ENCODE results near the gene FOXS1. TPM values are rescaled to one million over a fixed set of nuclear protein-coding genes. Genes with fewer than 3 reads are reported as not detected.
A peak's percentile ranks its signal among the peaks of the same experiment; 100 is the strongest.
"Not testable (repeated sequence)": the region's sequence is repeated elsewhere in the genome, so short reads cannot be mapped to it uniquely, and the experiment has no call there.

FOXS1 gene
- polyA plus RNA-seq, 4 donors = 1.0 to 1.2 TPM; not detected in 2

GRCh38 chr20:31818376-31818908 is 27.0 kb downstream of the FOXS1 start:
- Histone ChIP-seq H3K27ac (ENCODE audit: low read depth in 1 of 3, low read length in 2 of 3) (no peak overlapping the region), H3K36me3 (ENCODE audit: control insufficient read depth in 3 of 3, insufficient read depth in 2 of 3, low read depth in 1 of 3, low read length in 3 of 3) (no peaks in the 10 kb centered on the region), H3K27me3 (ENCODE audit: control insufficient read depth in 3 of 3, insufficient read depth in 3 of 3, low read length in 3 of 3) (peaks cover 0 to 3% (median 0%) of the 10 kb centered on the region in 3 donors), H3K4me1 (ENCODE audit: control insufficient read depth in 3 of 3, insufficient read depth in 2 of 3, low read depth in 1 of 3, low read length in 2 of 3) (peaks cover 0 to 3% (median 0%) of the 10 kb centered on the region in 3 donors), H3K4me3 (ENCODE audit: low read depth in 1 of 3, low read length in 3 of 3) (no peak overlapping the region), H3K9me3 (ENCODE audit: control insufficient read depth in 2 of 2, insufficient read depth in 1 of 2, low read depth in 1 of 2, low read length in 1 of 2) (no peaks in the 10 kb centered on the region)
- no peak for DNase-seq
- WGBS, 3 donors = 81 to 86% (median 85%) methylated on average over 8 of the region's 8 CpGs
- no peak for FAIRE-seq

GRCh38 chr20:31817461-31817860 is 27.9 kb downstream of the FOXS1 start:
- H3K4me1 ChIP-seq (ENCODE audit: control insufficient read depth in 3 of 3, insufficient read depth in 2 of 3, low read depth in 1 of 3, low read length in 2 of 3) = no peaks in the 10 kb centered on the region
- no peaks in the 10 kb centered on the region for H3K9me3 ChIP-seq (ENCODE audit: control insufficient read depth in 2 of 2, insufficient read depth in 1 of 2, low read depth in 1 of 2, low read length in 1 of 2)
- DNase-seq (no peak), FAIRE-seq (no peak)
- no peaks in the 10 kb centered on the region for H3K36me3 ChIP-seq (ENCODE audit: control insufficient read depth in 3 of 3, insufficient read depth in 2 of 3, low read depth in 1 of 3, low read length in 3 of 3)
- 88 to 91% (median 89%) methylated on average over 5 of the region's 5 CpGs for WGBS, 3 donors
- H3K27me3 ChIP-seq (ENCODE audit: control insufficient read depth in 3 of 3, insufficient read depth in 3 of 3, low read length in 3 of 3) = peaks cover 0 to under 1% (median 0%) of the 10 kb centered on the region in 3 donors
- H3K4me3 ChIP-seq (ENCODE audit: low read depth in 1 of 3, low read length in 3 of 3) = no peak overlapping the region
- no peak overlapping the region for H3K27ac ChIP-seq (ENCODE audit: low read depth in 1 of 3, low read length in 2 of 3)

- Histone ChIP-seq H3K27me3 (ENCODE audit: control insufficient read depth in 3 of 3, insufficient read depth in 3 of 3, low read length in 3 of 3) (no peaks in the 10 kb centered on the region), H3K27ac (ENCODE audit: low read depth in 1 of 3, low read length in 2 of 3) (no peak overlapping the region), H3K4me1 (ENCODE audit: control insufficient read depth in 3 of 3, insufficient read depth in 2 of 3, low read depth in 1 of 3, low read length in 2 of 3) (no peaks in the 10 kb centered on the region), H3K36me3 (ENCODE audit: control insufficient read depth in 3 of 3, insufficient read depth in 2 of 3, low read depth in 1 of 3, low read length in 3 of 3) (no peaks in the 10 kb centered on the region), H3K4me3 (ENCODE audit: low read depth in 1 of 3, low read length in 3 of 3) (no peak overlapping the region), H3K9me3 (ENCODE audit: control insufficient read depth in 2 of 2, insufficient read depth in 1 of 2, low read depth in 1 of 2, low read length in 1 of 2) (no peaks in the 10 kb centered on the region)
- no peak for DNase-seq
- 78 to 92% (median 88%) methylated on average over 5 of the region's 5 CpGs for WGBS, 3 donors
- FAIRE-seq = no peak
Observed at GRCh38 chr20:31816221-31816620, 29.2 kb downstream of the FOXS1 start.

GRCh38 chr20:31815408-31816188 is 29.8 kb downstream of the FOXS1 start:
- WGBS, 3 donors = 32 to 47% (median 42%) methylated on average over 9 of the region's 9 CpGs
- H3K4me1 ChIP-seq (ENCODE audit: control insufficient read depth in 3 of 3, insufficient read depth in 2 of 3, low read depth in 1 of 3, low read length in 2 of 3) = no peaks in the 10 kb centered on the region
- H3K4me3 ChIP-seq (ENCODE audit: low read depth in 1 of 3, low read length in 3 of 3) = no peak overlapping the region
- no peak for FAIRE-seq
- no peak overlapping the region for H3K27ac ChIP-seq (ENCODE audit: low read depth in 1 of 3, low read length in 2 of 3)
- DNase-seq = no peak
- no peaks in the 10 kb centered on the region for H3K36me3 ChIP-seq (ENCODE audit: control insufficient read depth in 3 of 3, insufficient read depth in 2 of 3, low read depth in 1 of 3, low read length in 3 of 3)
- H3K9me3 ChIP-seq (ENCODE audit: control insufficient read depth in 2 of 2, insufficient read depth in 1 of 2, low read depth in 1 of 2, low read length in 1 of 2) = no peaks in the 10 kb centered on the region
- H3K27me3 ChIP-seq (ENCODE audit: control insufficient read depth in 3 of 3, insufficient read depth in 3 of 3, low read length in 3 of 3) = no peaks in the 10 kb centered on the region

- 86 to 87% (median 86%) methylated on average over 7 of the region's 7 CpGs for WGBS, 3 donors
- not testable (repeated sequence) for FAIRE-seq
Observed at GRCh38 chr20:31814142-31814541, 31.3 kb downstream of the FOXS1 start.

GRCh38 chr20:31813611-31814010 is 31.8 kb downstream of the FOXS1 start:
- no peak for DNase-seq
- Histone ChIP-seq H3K27me3 (ENCODE audit: control insufficient read depth in 3 of 3, insufficient read depth in 3 of 3, low read length in 3 of 3) (no peaks in the 10 kb centered on the region), H3K4me3 (ENCODE audit: low read depth in 1 of 3, low read length in 3 of 3) (no peak overlapping the region), H3K36me3 (ENCODE audit: control insufficient read depth in 3 of 3, insufficient read depth in 2 of 3, low read depth in 1 of 3, low read length in 3 of 3) (no peaks in the 10 kb centered on the region), H3K4me1 (ENCODE audit: control insufficient read depth in 3 of 3, insufficient read depth in 2 of 3, low read depth in 1 of 3, low read length in 2 of 3) (no peaks in the 10 kb centered on the region), H3K27ac (ENCODE audit: low read depth in 1 of 3, low read length in 2 of 3) (no peak overlapping the region), H3K9me3 (ENCODE audit: control insufficient read depth in 2 of 2, insufficient read depth in 1 of 2, low read depth in 1 of 2, low read length in 1 of 2) (no peaks in the 10 kb centered on the region)
- FAIRE-seq = no peak

More at GRCh38 chr20:31814142-31814541, 31.3 kb downstream of the FOXS1 start:
- not testable (repeated sequence) for H3K36me3 ChIP-seq (ENCODE audit: control insufficient read depth in 3 of 3, insufficient read depth in 2 of 3, low read depth in 1 of 3, low read length in 3 of 3); H3K27ac ChIP-seq (ENCODE audit: low read depth in 1 of 3, low read length in 2 of 3); H3K9me3 ChIP-seq (ENCODE audit: control insufficient read depth in 2 of 2, insufficient read depth in 1 of 2, low read depth in 1 of 2, low read length in 1 of 2); H3K4me1 ChIP-seq (ENCODE audit: control insufficient read depth in 3 of 3, insufficient read depth in 2 of 3, low read depth in 1 of 3, low read length in 2 of 3); DNase-seq; H3K4me3 ChIP-seq (ENCODE audit: low read depth in 1 of 3, low read length in 3 of 3); H3K27me3 ChIP-seq (ENCODE audit: control insufficient read depth in 3 of 3, insufficient read depth in 3 of 3, low read length in 3 of 3)

GRCh38 chr20:31811796-31812728 is 33.3 kb downstream of the FOXS1 start:
- WGBS, 3 donors = 60 to 71% (median 61%) methylated on average over 14 to 15 of the region's 15 CpGs
- no peak overlapping the region for H3K4me3 ChIP-seq (ENCODE audit: low read depth in 1 of 3, low read length in 3 of 3)
- H3K36me3 ChIP-seq (ENCODE audit: control insufficient read depth in 3 of 3, insufficient read depth in 2 of 3, low read depth in 1 of 3, low read length in 3 of 3) = no peaks in the 10 kb centered on the region
- H3K27me3 ChIP-seq (ENCODE audit: control insufficient read depth in 3 of 3, insufficient read depth in 3 of 3, low read length in 3 of 3) = no peaks in the 10 kb centered on the region
- H3K9me3 ChIP-seq (ENCODE audit: control insufficient read depth in 2 of 2, insufficient read depth in 1 of 2, low read depth in 1 of 2, low read length in 1 of 2) = no peaks in the 10 kb centered on the region
- no peak overlapping the region for H3K27ac ChIP-seq (ENCODE audit: low read depth in 1 of 3, low read length in 2 of 3)
- no peak for FAIRE-seq
- no peaks in the 10 kb centered on the region for H3K4me1 ChIP-seq (ENCODE audit: control insufficient read depth in 3 of 3, insufficient read depth in 2 of 3, low read depth in 1 of 3, low read length in 2 of 3)
- no peak for DNase-seq

- H3K4me1 ChIP-seq (ENCODE audit: control insufficient read depth in 3 of 3, insufficient read depth in 2 of 3, low read depth in 1 of 3, low read length in 2 of 3) = no peaks in the 10 kb centered on the region
- peaks cover 0 to 2% (median 0%) of the 10 kb centered on the region in 3 donors for H3K36me3 ChIP-seq (ENCODE audit: control insufficient read depth in 3 of 3, insufficient read depth in 2 of 3, low read depth in 1 of 3, low read length in 3 of 3)
- FAIRE-seq = no peak
- peak overlapping the region in 1 of 3 donors; percentile 0 for H3K27ac ChIP-seq (ENCODE audit: low read depth in 1 of 3, low read length in 2 of 3)
- no peak for DNase-seq
- no peaks in the 10 kb centered on the region for H3K27me3 ChIP-seq (ENCODE audit: control insufficient read depth in 3 of 3, insufficient read depth in 3 of 3, low read length in 3 of 3)
- H3K9me3 ChIP-seq (ENCODE audit: control insufficient read depth in 2 of 2, insufficient read depth in 1 of 2, low read depth in 1 of 2, low read length in 1 of 2) = no peaks in the 10 kb centered on the region
- H3K4me3 ChIP-seq (ENCODE audit: low read depth in 1 of 3, low read length in 3 of 3) = no peak overlapping the region
- WGBS, 3 donors = 86 to 96% (median 93%) methylated on average over 4 of the region's 4 CpGs
Observed at GRCh38 chr20:31811198-31811597, 34.2 kb downstream of the FOXS1 start.
